CD14-positive monocyte (primary cell): ENCODE data around the gene CELA3B. TPM values are rescaled to one million over a fixed set of nuclear protein-coding genes. Genes with fewer than 3 reads are reported as not detected.
A peak's percentile ranks its signal among the peaks of the same experiment; 100 is the strongest.
"Not testable (repeated sequence)": the region's sequence is repeated elsewhere in the genome, so short reads cannot be mapped to it uniquely, and the experiment has no call there.

Source experiments
- DNase-seq, 3 donors: peaks; one replicate each; pipeline ENCODE4 v3.0.0-alpha.2; 2011 to 2022
- H2AFZ ChIP-seq: 2 replicates; pipeline ENCODE4 v1.6.0; 2012; ENCODE audit warnings: mild to moderate bottlenecking, low read depth, low read length, inconsistent platforms; ENCODE audit not compliant: insufficient read depth, poor library complexity, severe bottlenecking
- H3K27ac ChIP-seq, 2 donors: 1 replicate in 1 of 2; 2 replicates in 1 of 2; pipeline ENCODE4 v1.5.1; 2012 to 2013; ENCODE audit warnings: low read length in 2 of 2, control low read depth in 1 of 2, inconsistent platforms in 1 of 2, low read depth in 1 of 2, mild to moderate bottlenecking in 1 of 2
- H3K27me3 ChIP-seq, 2 donors: one replicate each; pipeline versions ENCODE4 v1.6.0 to v1.6.1; 2011 to 2013; ENCODE audit warnings: low read length in 2 of 2; ENCODE audit not compliant: control insufficient read depth in 2 of 2, insufficient read depth in 2 of 2
- H3K36me3 ChIP-seq, 2 donors: replicated peaks in 1 of 2; 1 replicate in 1 of 2; 2 replicates in 1 of 2; pipeline versions ENCODE4 v1.5.1 to v1.6.1; 2012 to 2013; ENCODE audit warnings: low read length in 2 of 2, control low read depth in 1 of 2, inconsistent platforms in 1 of 2, mild to moderate bottlenecking in 1 of 2; ENCODE audit not compliant: insufficient read depth in 2 of 2, control insufficient read depth in 1 of 2
- H3K4me1 ChIP-seq, 2 donors: 1 replicate in 1 of 2; 2 replicates in 1 of 2; pipeline versions ENCODE4 v1.5.1 to v1.6.1; 2012 to 2013; ENCODE audit warnings: low read length in 2 of 2, control low read depth in 1 of 2, inconsistent platforms in 1 of 2, mild to moderate bottlenecking in 1 of 2, moderate library complexity in 1 of 2; ENCODE audit not compliant: insufficient read depth in 2 of 2, control insufficient read depth in 1 of 2
- H3K4me2 ChIP-seq: replicated peaks from 2 replicates; pipeline ENCODE3; 2012; ENCODE audit warnings: low read length, moderate library complexity, mild to moderate bottlenecking; ENCODE audit not compliant: poor library complexity, severe bottlenecking; ENCODE audit errors: extremely low read depth
- H3K4me3 ChIP-seq, 3 experiments: fragments of 200-600 bp in 1 of 3; sonication (generic) in 1 of 3; replicated peaks in 1 of 3; 1 replicate in 2 of 3; 2 replicates in 1 of 3; pipeline ENCODE4 v1.5.1; 2011 to 2013; ENCODE audit warnings: low read length in 3 of 3, mild to moderate bottlenecking in 3 of 3, control low read depth in 2 of 3, low read depth in 2 of 3, inconsistent platforms in 1 of 3, moderate library complexity in 1 of 3
- H3K79me2 ChIP-seq: 2 replicates; pipeline ENCODE4 v1.6.0; 2012; ENCODE audit warnings: mild to moderate bottlenecking, control low read depth, inconsistent platforms, low read length, moderate library complexity; ENCODE audit not compliant: insufficient read depth
- H3K9ac ChIP-seq: 2 replicates; pipeline ENCODE4 v1.6.0; 2017; ENCODE audit warnings: low read length, mild to moderate bottlenecking; ENCODE audit not compliant: insufficient read depth, poor library complexity, severe bottlenecking
- H3K9me3 ChIP-seq, 2 donors: replicated peaks in 1 of 2; 1 replicate in 1 of 2; 2 replicates in 1 of 2; pipeline versions ENCODE4 v1.5.1 to v1.6.1; 2012 to 2013; ENCODE audit warnings: low read length in 2 of 2, control low read depth in 1 of 2; ENCODE audit not compliant: control insufficient read depth in 1 of 2, insufficient read depth in 1 of 2
- H4K20me1 ChIP-seq: 2 replicates; pipeline ENCODE4 v1.6.0; 2012; ENCODE audit warnings: mild to moderate bottlenecking, low read length, control low read depth, moderate library complexity; ENCODE audit not compliant: insufficient read depth
- H3K27ac Mint-ChIP-seq, 7 donors: one replicate each; pipeline ENCODE4 v1.8.0; 2020; ENCODE audit warnings: mild to moderate bottlenecking in 7 of 7, mixed read lengths in 7 of 7, moderate library complexity in 6 of 7, inconsistent platforms in 2 of 7
- H3K27me3 Mint-ChIP-seq, 3 donors: one replicate each; pipeline ENCODE4 v1.8.0; 2021 to 2022; ENCODE audit warnings: low read depth in 3 of 3, mild to moderate bottlenecking in 3 of 3, mixed read lengths in 3 of 3, moderate library complexity in 3 of 3, inconsistent platforms in 1 of 3
- H3K36me3 Mint-ChIP-seq, 2 donors: one replicate each; pipeline ENCODE4 v1.8.0; 2020; ENCODE audit warnings: mixed read lengths in 2 of 2, inconsistent platforms in 1 of 2, mild to moderate bottlenecking in 1 of 2
- H3K4me1 Mint-ChIP-seq: one replicate; pipeline ENCODE4 v1.8.0; 2020; ENCODE audit warnings: mild to moderate bottlenecking, mixed read lengths
- H3K4me3 Mint-ChIP-seq, 2 donors: one replicate each; pipeline ENCODE4 v1.8.0; 2020; ENCODE audit warnings: mild to moderate bottlenecking in 2 of 2, mixed read lengths in 2 of 2, moderate library complexity in 1 of 2
- H3K9me3 Mint-ChIP-seq, 7 donors: one replicate each; pipeline ENCODE4 v1.8.0; 2020 to 2022; ENCODE audit warnings: mixed read lengths in 7 of 7, mild to moderate bottlenecking in 6 of 7, moderate library complexity in 6 of 7, inconsistent platforms in 2 of 7
- WGBS: methylation state at CpG from one replicate; pipeline ENCODE4 v1.1.5; 2013; ENCODE audit warnings: missing lambda C conversion rate; ENCODE audit not compliant: insufficient coverage; 5-methylcytosine and 5-hydroxymethylcytosine counted together
- intact Hi-C, 2 donors: fragments of 100-400 bp; cut with micrococcal nuclease; formaldehyde crosslinking; loops; one replicate each; pipeline versions ENCODE4 v1.15.0 to v1.15.1; 2023
- polyA plus RNA-seq, 3 donors: library from polyadenylated mRNA; depleted of rRNA in 1 of 3; unstranded in 2 of 3; stranded (reverse) in 1 of 3; fragments of 300-500 nt in 2 of 3; fragments of >200 nt in 1 of 3; fragmentation: Illumina TruSeq in 2 of 3; gene quantifications; 1 replicate in 2 of 3; 2 replicates in 1 of 3; pipeline ENCODE4 v1.2.3, GENCODE V29; 2012 to 2021

The CELA3B gene
- polyA plus RNA-seq, 3 donors = not detected

DNA sequence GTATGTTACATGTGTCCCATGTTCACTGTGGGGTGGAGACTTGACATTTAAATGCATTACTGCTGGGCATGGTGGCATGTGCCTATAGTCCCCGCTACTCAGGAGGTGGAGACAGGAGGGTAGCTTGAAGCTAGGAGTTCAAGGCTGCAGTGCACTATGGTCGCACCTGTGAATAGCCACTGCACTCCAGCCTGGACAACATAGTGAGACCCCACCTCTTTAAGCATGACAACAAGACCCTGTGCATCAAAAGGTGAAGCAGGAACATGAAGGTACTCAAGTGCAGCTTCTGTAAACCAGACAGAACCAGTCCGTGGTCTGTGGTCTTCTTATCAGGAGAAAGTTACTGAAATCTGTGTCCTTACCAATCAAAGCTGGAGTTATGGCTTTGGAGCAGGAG, 15.4 kb downstream of the CELA3B start:
- H3K27ac Mint-ChIP-seq = peak overlapping the region in 1 of 7 donors; percentile 22

DNA sequence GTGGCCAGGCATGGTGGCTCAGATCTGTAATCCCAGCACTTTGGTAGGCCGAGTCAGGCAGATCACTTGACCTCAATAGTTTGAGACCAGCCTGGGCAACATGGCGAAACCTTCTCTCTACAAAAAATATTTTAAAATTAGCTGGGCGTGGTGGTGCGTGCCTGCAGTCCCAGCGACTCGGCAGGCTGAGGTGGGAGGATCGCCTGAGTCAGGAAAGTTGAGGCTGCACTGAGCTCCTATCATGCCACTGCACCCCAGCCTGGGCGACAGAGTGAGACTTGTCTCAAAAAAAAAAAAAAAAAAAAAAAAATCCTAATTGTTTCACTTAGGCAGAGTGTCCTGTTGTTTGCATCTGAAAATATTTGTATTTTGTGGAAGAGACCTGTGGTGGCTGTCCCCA, 17.9 kb downstream of the CELA3B start:
- H3K27ac ChIP-seq, H3K9ac ChIP-seq, H3K79me2 ChIP-seq, H3K36me3 Mint-ChIP-seq, H3K4me1 ChIP-seq, H2AFZ ChIP-seq, intact Hi-C loops, H3K36me3 ChIP-seq, H3K4me1 Mint-ChIP-seq, H3K9me3 Mint-ChIP-seq, H4K20me1 ChIP-seq, H3K4me3 Mint-ChIP-seq, DNase-seq, H3K27me3 Mint-ChIP-seq, H3K9me3 ChIP-seq, H3K4me2 ChIP-seq, H3K4me3 ChIP-seq, H3K27me3 ChIP-seq: not testable (repeated sequence)
- WGBS = 93% methylated on average over 5 of the region's 8 CpGs
- H3K27ac Mint-ChIP-seq = peak overlapping the region in 1 of 7 donors; percentile 48

More for the DNA sequence above, 15.4 kb downstream of the CELA3B start:
- H3K9me3 Mint-ChIP-seq, H3K79me2 ChIP-seq, H3K4me3 Mint-ChIP-seq, H3K27me3 Mint-ChIP-seq, H3K4me3 ChIP-seq, H3K4me2 ChIP-seq, H3K27me3 ChIP-seq, DNase-seq, H3K4me1 ChIP-seq, H3K36me3 ChIP-seq, intact Hi-C loops, H3K4me1 Mint-ChIP-seq, H3K36me3 Mint-ChIP-seq, H3K27ac ChIP-seq, H3K9me3 ChIP-seq, H2AFZ ChIP-seq, H3K9ac ChIP-seq, H4K20me1 ChIP-seq: not testable (repeated sequence)
- 25% methylated on average over 1 of the region's 3 CpGs for WGBS

DNA sequence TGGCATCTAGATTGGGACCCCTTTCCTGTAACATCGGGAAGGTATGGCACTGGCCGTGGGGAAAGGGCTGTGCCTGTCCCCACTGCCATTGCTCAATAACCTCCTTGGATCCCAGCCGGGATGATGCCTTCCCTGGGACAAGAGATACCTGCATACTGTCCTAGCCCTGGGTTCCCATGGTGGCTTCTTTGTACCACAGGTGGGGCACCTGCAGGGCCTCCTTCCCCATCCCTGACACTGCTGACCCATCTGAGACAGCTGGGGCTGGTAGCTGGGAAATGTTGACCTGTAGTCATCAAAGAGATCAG, 19.8 kb downstream of the CELA3B start:
- H3K4me3 Mint-ChIP-seq, H3K4me1 ChIP-seq, H3K27ac ChIP-seq, H3K27me3 Mint-ChIP-seq, DNase-seq, H3K4me2 ChIP-seq, H3K4me3 ChIP-seq, H3K9ac ChIP-seq, H3K4me1 Mint-ChIP-seq, H4K20me1 ChIP-seq, intact Hi-C loops, H3K27ac Mint-ChIP-seq, H3K9me3 ChIP-seq, H3K27me3 ChIP-seq, H3K36me3 ChIP-seq, H3K36me3 Mint-ChIP-seq, H3K9me3 Mint-ChIP-seq, H3K79me2 ChIP-seq, H2AFZ ChIP-seq: not testable (repeated sequence)
- WGBS = no CpG with 5 or more reads among the region's 3 CpGs

DNA sequence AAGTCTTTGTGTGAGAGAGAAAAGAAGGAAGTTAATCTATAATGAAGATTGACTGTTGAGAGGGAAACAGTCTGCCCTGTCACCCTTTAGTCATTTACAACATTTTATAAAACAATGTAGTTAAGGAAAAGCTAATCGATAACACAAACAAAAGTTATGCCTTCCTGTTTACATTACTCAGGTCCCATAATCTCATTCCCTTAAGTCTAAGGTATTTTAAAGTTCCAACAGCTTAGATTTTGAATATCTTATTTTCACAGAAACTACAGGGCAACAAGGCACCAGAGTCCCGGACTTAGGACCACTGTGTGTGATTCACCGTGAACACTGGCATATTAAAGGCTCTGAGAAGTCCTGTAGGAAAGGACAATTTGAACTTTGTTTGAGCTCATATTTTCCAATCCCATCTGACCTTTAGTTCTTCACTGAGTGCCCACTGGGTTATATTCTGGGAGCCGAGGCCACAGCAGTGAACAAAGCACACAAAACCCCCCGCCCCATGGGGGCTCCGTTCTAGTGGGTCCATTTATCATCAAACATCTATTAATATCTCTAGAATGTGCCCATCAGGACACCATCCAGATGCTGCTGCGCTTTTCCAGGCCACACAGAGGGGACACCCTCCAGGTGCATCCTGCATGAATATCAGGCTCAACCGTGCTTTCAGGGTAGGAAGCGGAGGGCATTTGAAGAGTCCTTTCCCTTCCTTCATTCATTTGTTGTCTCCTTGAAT, 21.2 kb downstream of the CELA3B start:
- H3K36me3 Mint-ChIP-seq, H3K27me3 ChIP-seq, DNase-seq, H3K27me3 Mint-ChIP-seq, H3K27ac ChIP-seq, H2AFZ ChIP-seq, H3K4me1 Mint-ChIP-seq, H3K4me3 ChIP-seq, H3K9me3 ChIP-seq, H3K36me3 ChIP-seq, H3K4me2 ChIP-seq, H3K9ac ChIP-seq, H3K79me2 ChIP-seq, intact Hi-C loops, H3K4me3 Mint-ChIP-seq, H4K20me1 ChIP-seq, H3K4me1 ChIP-seq, H3K9me3 Mint-ChIP-seq, H3K27ac Mint-ChIP-seq: not testable (repeated sequence)
- no CpG with 5 or more reads among the region's 9 CpGs for WGBS
